Inferior parietal cortex (tissue), 1 donor: Measurements from ENCODE around the gene PHLDB1.
"Not testable (repeated sequence)": the region's sequence is repeated elsewhere in the genome, so short reads cannot be mapped to it uniquely, and the experiment has no call there.

Source experiments
- DNase-seq: peaks from one replicate; pipeline ENCODE4 v3.0.0-alpha.2; 2016; ENCODE audit errors: extremely low spot score

PHLDB1 gene

DNA sequence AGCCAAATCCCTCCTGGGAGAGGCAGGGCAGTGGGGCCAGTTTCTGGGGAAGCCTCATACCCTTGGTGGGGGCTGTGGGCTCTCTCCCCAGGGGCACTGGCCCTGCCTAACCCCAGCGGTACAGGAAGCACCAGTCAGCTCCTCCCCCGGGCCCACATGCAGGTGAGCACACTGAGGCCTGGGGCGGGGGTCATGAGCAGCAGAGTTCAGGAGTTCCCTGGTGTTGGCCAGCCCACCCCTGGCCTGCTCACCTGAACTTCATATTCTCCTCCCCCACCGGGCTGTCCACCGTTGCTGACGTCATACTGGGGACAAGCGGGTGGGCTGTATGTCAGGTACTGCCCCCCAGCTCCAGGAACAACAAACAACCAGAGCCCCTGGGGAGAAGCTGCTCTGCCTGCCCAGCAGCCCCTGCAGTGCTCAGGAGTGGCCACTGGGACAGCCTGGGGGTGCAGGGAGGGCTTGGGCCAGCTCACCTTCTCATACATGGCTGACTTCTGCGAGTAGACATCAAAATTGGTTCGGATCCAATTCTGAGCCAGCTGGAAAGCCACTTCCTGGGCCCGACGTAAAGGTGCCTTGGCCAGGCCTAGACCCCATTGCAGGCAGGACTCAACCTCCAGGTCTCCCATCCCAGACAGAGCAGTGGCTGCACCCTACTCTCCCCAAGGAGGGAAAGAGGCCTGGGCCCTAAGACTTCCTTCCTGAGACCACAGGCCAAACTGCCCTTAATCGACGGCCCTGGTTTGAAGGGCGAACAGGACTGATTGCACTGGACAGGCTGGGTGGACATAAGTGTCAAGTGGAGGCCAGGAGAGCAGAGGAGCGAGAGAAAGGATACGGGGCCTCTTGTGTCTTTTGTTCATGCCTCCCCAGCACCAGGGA, 51.3 kb downstream of the PHLDB1 start:
- no peak for DNase-seq

- peak; percentile 84 for DNase-seq
These were observed 52.0 kb downstream of the PHLDB1 start for GRCh38 chr11:118659314-118659952.

GRCh38 chr11:118659953-118660680, 52.7 kb downstream of the PHLDB1 start:
- DNase-seq, result no peak

GRCh38 chr11:118660681-118661424, 53.4 kb downstream of the PHLDB1 start:
- no peak for DNase-seq

DNA sequence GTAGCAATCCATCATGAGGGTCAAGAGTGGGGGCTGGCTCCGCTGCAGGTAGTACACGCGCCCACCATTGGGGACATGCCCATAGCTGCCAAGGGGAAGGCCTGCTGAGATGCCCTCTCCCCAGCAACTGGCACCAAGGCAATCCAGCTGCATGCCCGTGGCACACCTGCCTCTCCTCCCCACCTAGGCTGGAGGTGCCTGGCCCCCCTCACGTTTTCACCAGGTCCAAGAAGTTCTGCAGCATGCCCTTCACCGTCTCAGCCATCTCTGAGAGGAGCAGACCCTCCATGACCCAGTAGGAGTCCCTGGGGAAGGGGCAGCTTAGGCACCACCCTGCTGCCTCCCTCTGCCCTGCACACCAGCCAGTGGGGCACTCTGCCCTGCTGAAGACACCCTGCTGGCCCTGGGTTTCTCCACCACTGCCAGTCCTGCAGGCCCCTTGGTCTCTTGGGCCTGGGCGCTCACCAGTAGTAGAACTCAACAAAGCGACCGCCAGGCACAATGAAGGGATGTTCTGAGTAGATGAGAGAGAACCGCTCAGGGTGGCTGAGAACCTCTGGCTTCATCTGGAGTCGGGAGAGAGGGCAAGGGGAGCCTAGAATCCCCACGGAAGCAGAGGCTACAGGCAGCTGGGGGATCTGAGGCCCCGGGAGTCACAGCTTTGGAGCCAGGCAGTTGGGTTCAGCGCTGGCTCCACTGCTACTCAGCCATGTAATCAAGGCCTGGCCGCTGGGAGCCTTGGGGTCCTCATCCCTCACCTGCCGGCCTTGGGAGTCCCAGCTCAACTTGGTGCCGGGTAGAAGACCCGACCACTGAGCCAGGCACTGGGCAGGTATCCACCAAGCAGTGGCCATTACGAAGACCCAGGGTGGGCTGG, 54.2 kb downstream of the PHLDB1 start:
- no peak for DNase-seq

- no peak for DNase-seq
These were observed 55.2 kb downstream of the PHLDB1 start for GRCh38 chr11:118662401-118663271.

DNA sequence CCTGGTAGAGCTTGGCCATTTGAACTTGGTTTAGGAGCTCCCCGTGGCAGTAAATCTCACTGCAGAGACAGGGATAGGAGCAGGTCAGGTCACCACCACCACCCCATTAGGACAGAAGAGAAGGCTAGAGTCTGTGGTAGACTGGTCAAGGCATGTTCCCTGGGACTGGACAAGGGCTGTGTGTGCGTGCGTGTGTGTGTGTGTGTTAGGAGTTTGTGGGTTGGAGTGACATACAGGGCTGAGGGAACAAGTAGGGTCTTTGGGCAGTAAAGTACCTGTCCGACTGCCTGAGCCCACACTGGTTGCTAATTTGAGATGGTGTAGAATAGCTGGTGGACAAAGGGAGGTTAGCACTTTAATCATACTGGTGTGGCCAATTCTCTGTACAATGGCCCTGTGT, 56.0 kb downstream of the PHLDB1 start:
- no peak for DNase-seq

GRCh38 chr11:118663902-118664301, 56.5 kb downstream of the PHLDB1 start:
- no peak for DNase-seq

GRCh38 chr11:118666371-118666770, 59.0 kb downstream of the PHLDB1 start:
- DNase-seq, result no peak

- DNase-seq, result no peak
These were observed 62.6 kb downstream of the PHLDB1 start for GRCh38 chr11:118670063-118670462.

- no peak for DNase-seq
These were observed 63.8 kb downstream of the PHLDB1 start for GRCh38 chr11:118671254-118671653.

DNA sequence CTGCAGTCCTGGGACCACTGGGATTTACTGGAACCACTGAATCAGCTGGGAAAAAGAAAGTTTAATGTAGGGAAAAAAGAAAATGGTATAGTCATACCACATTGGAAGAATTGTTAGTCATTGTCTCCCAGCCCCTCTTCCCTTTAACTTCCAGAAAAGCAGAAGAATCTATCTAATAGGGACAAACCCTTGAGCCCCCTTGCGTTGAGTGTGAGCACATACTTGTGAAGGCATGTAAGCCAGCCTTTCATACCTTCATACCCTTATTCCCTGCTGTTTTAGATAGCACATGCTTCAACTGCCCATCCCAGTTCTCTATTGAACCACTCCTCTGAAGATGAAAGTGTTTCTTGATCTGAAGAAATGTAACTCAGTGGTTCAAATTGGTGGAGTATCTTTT, 65.4 kb downstream of the PHLDB1 start:
- DNase-seq, result no peak

DNA sequence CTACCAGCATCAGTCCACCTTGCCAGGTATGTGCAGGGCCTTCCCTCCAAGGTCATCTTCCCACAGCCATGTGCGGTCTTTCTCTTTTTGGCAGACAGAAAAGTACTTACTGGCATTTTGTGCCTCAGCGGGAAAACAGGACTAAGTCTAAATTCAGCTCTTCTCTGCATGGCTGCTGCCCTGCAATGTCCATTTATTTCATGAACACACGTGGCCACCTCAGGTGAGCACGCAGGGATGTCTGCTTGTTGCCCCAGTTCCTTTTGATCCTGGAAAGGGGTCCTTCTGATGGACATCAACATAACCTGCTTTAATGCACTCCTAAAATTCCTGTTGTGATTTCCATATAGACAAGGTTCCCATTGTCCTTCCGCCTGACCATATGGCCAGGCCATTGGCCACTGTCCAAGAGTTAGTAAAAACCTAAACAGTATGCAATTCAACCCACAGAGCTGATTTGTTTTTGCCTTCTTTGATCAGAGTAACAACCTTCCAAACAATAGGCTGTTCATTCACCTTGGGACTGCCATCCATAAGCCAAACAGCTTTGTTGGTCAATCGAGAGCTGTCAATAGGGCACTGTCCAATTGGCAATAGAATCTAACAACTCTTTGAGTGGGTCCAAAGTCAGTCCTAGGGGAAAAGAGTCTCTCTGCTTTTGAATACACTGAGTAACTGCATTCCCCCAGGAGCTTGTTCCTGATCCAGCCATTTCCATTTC, 66.1 kb downstream of the PHLDB1 start:
- no peak for DNase-seq

DNA sequence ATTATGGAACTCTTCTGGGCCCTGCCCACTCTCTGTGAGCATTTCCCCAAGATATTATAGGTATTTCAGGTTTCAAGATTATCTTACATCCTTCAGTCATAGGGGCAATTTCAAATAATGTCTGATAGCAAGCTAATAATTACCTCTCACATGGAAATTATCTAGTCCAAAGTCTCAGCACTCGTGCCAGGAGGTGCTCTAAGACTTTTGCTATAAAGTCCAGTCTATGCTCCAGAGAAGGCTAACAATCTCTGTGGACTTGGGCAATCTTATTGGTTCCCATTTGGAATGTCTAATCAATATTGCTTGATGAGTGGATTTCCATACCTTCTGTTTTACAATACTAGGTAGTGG, 66.6 kb downstream of the PHLDB1 start:
- DNase-seq, result no peak

DNA sequence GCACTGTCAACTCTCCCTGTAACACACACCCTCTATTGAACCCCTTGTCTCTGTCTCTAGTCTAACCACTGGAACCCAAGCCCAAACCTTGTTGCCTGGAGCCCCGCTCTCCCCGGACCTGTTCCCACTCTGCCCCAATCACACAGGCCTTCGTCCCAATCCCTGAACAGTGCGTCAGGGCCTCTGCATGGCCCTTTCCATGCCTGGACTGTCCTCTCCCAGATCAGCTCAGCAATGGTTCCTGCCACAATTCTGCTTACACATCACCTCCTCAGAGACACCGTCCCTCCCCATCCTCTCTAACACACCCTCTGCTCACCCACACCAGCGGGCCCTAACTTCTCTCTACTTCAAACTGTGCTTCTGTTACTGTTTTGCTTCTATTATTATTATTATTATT, 70.6 kb downstream of the PHLDB1 start:
- no peak for DNase-seq

- DNase-seq, result not testable (repeated sequence)
These were observed 71.5 kb downstream of the PHLDB1 start for GRCh38 chr11:118678908-118679307.

GRCh38 chr11:118679483-118679882, 72.1 kb downstream of the PHLDB1 start, which contains the start of gene TREH:
TREH (minus strand) TSS chr11:118679650; CDS start chr11:118679627, 23 bp downstream.
- no peak for DNase-seq

- DNase-seq, result no peak
These were observed 75.0 kb downstream of the PHLDB1 start for GRCh38 chr11:118682372-118682771.

DNA sequence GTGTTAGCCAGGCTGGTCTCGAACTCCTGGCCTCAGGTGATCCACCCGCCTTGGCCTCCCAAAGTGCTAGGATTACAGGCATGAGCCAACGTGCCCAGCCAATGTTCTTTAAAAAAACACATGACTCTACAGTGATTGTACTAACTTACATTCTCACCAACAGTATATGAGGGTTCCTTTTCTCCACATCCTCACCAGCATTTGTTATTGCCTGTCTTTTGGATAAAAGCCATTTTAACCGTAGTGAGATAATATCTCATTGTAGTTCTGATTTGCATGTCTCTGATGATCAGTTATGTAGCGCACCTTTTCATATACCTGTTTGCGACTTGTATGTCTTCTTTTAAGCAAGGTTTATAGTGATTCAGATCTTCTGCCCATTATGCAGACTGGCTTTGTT, 75.5 kb downstream of the PHLDB1 start:
- not testable (repeated sequence) for DNase-seq
